ENCODE measurements around the gene COL5A2.

GRCh38 chr2:189179570-189179950 is at the start of gene COL5A2:
- no peak for TF ChIP-seq CTCF (conservative IDR thresholded peaks at IDR 0.05 in 1 of 2, IDR thresholded peaks at IDR 0.05 in 1 of 2; ENCODE audit: extremely low read depth in 1 of 2, insufficient read depth in 1 of 2, low read depth in 1 of 2, low read length in 2 of 2)
- TF ChIP-seq EZH2 (IDR thresholded peaks at IDR 0.05; ENCODE audit: borderline replicate concordance, low read length), result no peak
